Bronchial epithelial cell (primary cell): Measurements from ENCODE around the gene EPC1. TPM values are rescaled to one million over a fixed set of nuclear protein-coding genes. Genes with fewer than 3 reads are reported as not detected.
"Not testable (repeated sequence)": the region's sequence is repeated elsewhere in the genome, so short reads cannot be mapped to it uniquely, and the experiment has no call there.

Source experiments
- DNase-seq: peaks from one replicate; pipeline ENCODE4 v3.0.0-alpha.2; 2010; ENCODE audit warnings: low read depth
- FAIRE-seq: peaks from 2 replicates; lab custom pipeline; 2011; peaks lifted over from hg19 to GRCh38; lab: Jason Lieb, UNC
- H3K27me3 ChIP-seq: 2 replicates; pipeline ENCODE4 v1.5.1; 2011; ENCODE audit warnings: low read length; ENCODE audit not compliant: control insufficient read depth, insufficient read depth
- H3K36me3 ChIP-seq: 2 replicates; pipeline ENCODE4 v1.5.1; 2011; ENCODE audit warnings: low read length; ENCODE audit not compliant: control insufficient read depth, insufficient read depth
- H3K4me3 ChIP-seq: 2 replicates; pipeline ENCODE4 v1.5.1; 2011; ENCODE audit warnings: mild to moderate bottlenecking, low read depth, low read length, control low read depth
- CTCF ChIP-seq: IDR thresholded peaks from 2 replicates; pipeline ENCODE4 v1.5.1; 2011; ENCODE audit warnings: mild to moderate bottlenecking, moderate library complexity, low read length, control low read depth, inconsistent platforms; ENCODE audit not compliant: insufficient read depth, severe bottlenecking
- total RNA-seq: library from RNA; depleted of rRNA; stranded (reverse); fragments of >200 nt; gene quantifications from 2 replicates; pipeline ENCODE4 v1.2.1, GENCODE V29; 2014

Gene EPC1
- total RNA-seq, 1 donor from 2014 or later, result 12.6 TPM

- TF ChIP-seq CTCF, result no peak
- no peaks in the 10 kb centered on the region for H3K27me3 ChIP-seq
- no peak for FAIRE-seq
- DNase-seq, result no peak
- H3K4me3 ChIP-seq, result no peak overlapping the region
- no peaks in the 10 kb centered on the region for H3K36me3 ChIP-seq
Observed at GRCh38 chr10:32366111-32366510, 19.2 kb upstream of the EPC1 start.

- H3K27me3 ChIP-seq, FAIRE-seq, DNase-seq, H3K36me3 ChIP-seq, H3K4me3 ChIP-seq: not testable (repeated sequence)
Observed at GRCh38 chr10:32365404-32365803, 18.4 kb upstream of the EPC1 start.

GRCh38 chr10:32362571-32362970 is 15.6 kb upstream of the EPC1 start:
- no peaks in the 10 kb centered on the region for H3K27me3 ChIP-seq
- H3K4me3 ChIP-seq, result no peak overlapping the region
- H3K36me3 ChIP-seq, result no peaks in the 10 kb centered on the region
- FAIRE-seq (no peak), DNase-seq (no peak)
- TF ChIP-seq CTCF, result no peak

- FAIRE-seq (no peak), DNase-seq (no peak)
- H3K4me3 ChIP-seq, result no peak overlapping the region
- no peaks in the 10 kb centered on the region for H3K36me3 ChIP-seq
- TF ChIP-seq CTCF, result no peak
- no peaks in the 10 kb centered on the region for H3K27me3 ChIP-seq
Observed at GRCh38 chr10:32360884-32361283, 13.9 kb upstream of the EPC1 start.

- no peak for TF ChIP-seq CTCF
- no peak for FAIRE-seq
- Histone ChIP-seq H3K27me3 (no peaks in the 10 kb centered on the region), H3K36me3 (no peaks in the 10 kb centered on the region), H3K4me3 (no peak overlapping the region)
- no peak for DNase-seq
Observed at GRCh38 chr10:32360241-32360640, 13.3 kb upstream of the EPC1 start.

- TF ChIP-seq CTCF, result no peak
- no peak overlapping the region for H3K4me3 ChIP-seq
- no peaks in the 10 kb centered on the region for H3K36me3 ChIP-seq
- DNase-seq (no peak), FAIRE-seq (no peak)
- H3K27me3 ChIP-seq, result no peaks in the 10 kb centered on the region
Observed at GRCh38 chr10:32357056-32357735, 10.2 kb upstream of the EPC1 start.

- not testable (repeated sequence) for H3K27me3 ChIP-seq, FAIRE-seq, H3K4me3 ChIP-seq, DNase-seq, H3K36me3 ChIP-seq
Observed at GRCh38 chr10:32354690-32355089, 7.7 kb upstream of the EPC1 start.
